Trophoblast cell (in vitro differentiated cells and primary cell): ENCODE data around the gene HINT2.

Experiments
- DNase-seq, 2 donors: peaks; one replicate each; pipeline ENCODE4 v3.0.0-alpha.2; 2016
- H2AFZ ChIP-seq: 2 replicates; pipeline ENCODE4 v1.6.1; 2013; ENCODE audit warnings: low read length, moderate library complexity, mild to moderate bottlenecking; ENCODE audit not compliant: insufficient read depth, poor library complexity
- H2AK5ac ChIP-seq: 2 replicates; pipeline ENCODE4 v1.6.1; 2013; ENCODE audit warnings: mild to moderate bottlenecking, low read length
- H2BK120ac ChIP-seq: 2 replicates; pipeline ENCODE4 v1.6.1; 2013; ENCODE audit warnings: low read length, mild to moderate bottlenecking, moderate library complexity; ENCODE audit not compliant: insufficient read depth, poor library complexity
- H2BK12ac ChIP-seq: 2 replicates; pipeline ENCODE4 v1.6.1; 2013; ENCODE audit warnings: mild to moderate bottlenecking, low read length, moderate library complexity
- H2BK5ac ChIP-seq: 2 replicates; pipeline ENCODE4 v1.6.1; 2013; ENCODE audit warnings: low read length, low read depth, moderate library complexity, mild to moderate bottlenecking; ENCODE audit not compliant: poor library complexity
- H3K14ac ChIP-seq: 2 replicates; pipeline ENCODE4 v1.6.1; 2013; ENCODE audit warnings: mild to moderate bottlenecking, low read length
- H3K18ac ChIP-seq: 2 replicates; pipeline ENCODE4 v1.6.1; 2013; ENCODE audit warnings: mild to moderate bottlenecking, low read length
- H3K23ac ChIP-seq: 2 replicates; pipeline ENCODE4 v1.6.1; 2013; ENCODE audit warnings: low read length
- H3K27ac ChIP-seq: 2 replicates; pipeline ENCODE4 v1.5.1; 2013; ENCODE audit warnings: low read depth, mild to moderate bottlenecking, inconsistent platforms, low read length, moderate library complexity
- H3K27me3 ChIP-seq: 2 replicates; pipeline ENCODE4 v1.6.1; 2013; ENCODE audit warnings: inconsistent platforms, mild to moderate bottlenecking, low read length, moderate library complexity; ENCODE audit not compliant: insufficient read depth
- H3K36me3 ChIP-seq, 2 experiments: 1 replicate in 1 of 2; 2 replicates in 1 of 2; pipeline ENCODE4 v1.6.1; 2013; ENCODE audit warnings: low read length in 2 of 2, mild to moderate bottlenecking in 2 of 2, moderate library complexity in 1 of 2; ENCODE audit not compliant: insufficient read depth in 2 of 2, control insufficient read depth in 1 of 2
- H3K4ac ChIP-seq: 2 replicates; pipeline ENCODE4 v1.6.1; 2013; ENCODE audit warnings: low read depth, mild to moderate bottlenecking, low read length, moderate library complexity
- H3K4me1 ChIP-seq, 2 experiments: 1 replicate in 1 of 2; 2 replicates in 1 of 2; pipeline ENCODE4 v1.6.1; 2013; ENCODE audit warnings: low read length in 2 of 2, mild to moderate bottlenecking in 2 of 2, moderate library complexity in 1 of 2; ENCODE audit not compliant: insufficient read depth in 2 of 2, control insufficient read depth in 1 of 2
- H3K4me2 ChIP-seq: 2 replicates; pipeline ENCODE4 v1.6.1; 2013; ENCODE audit warnings: inconsistent platforms, mild to moderate bottlenecking, low read length, moderate library complexity
- H3K4me3 ChIP-seq: 2 replicates; pipeline ENCODE4 v1.5.1; 2013; ENCODE audit warnings: mild to moderate bottlenecking, low read depth, low read length, inconsistent platforms
- H3K79me1 ChIP-seq: one replicate; pipeline ENCODE4 v1.6.1; 2013; ENCODE audit warnings: low read length
- H3K79me2 ChIP-seq: 2 replicates; pipeline ENCODE4 v1.6.1; 2013; ENCODE audit warnings: low read length, mild to moderate bottlenecking; ENCODE audit not compliant: control insufficient read depth, insufficient read depth, poor library complexity
- H3K9ac ChIP-seq: 2 replicates; pipeline ENCODE4 v1.6.1; 2013; ENCODE audit warnings: mild to moderate bottlenecking, low read length
- H3K9me3 ChIP-seq: 2 replicates; pipeline ENCODE4 v1.6.1; 2013; ENCODE audit warnings: low read depth, mild to moderate bottlenecking, control low read depth, inconsistent platforms, low read length; ENCODE audit not compliant: insufficient read depth
- H4K12ac ChIP-seq: 2 replicates; pipeline ENCODE4 v1.6.1; 2013; ENCODE audit warnings: low read depth, mild to moderate bottlenecking, low read length, moderate library complexity
- H4K8ac ChIP-seq: 2 replicates; pipeline ENCODE4 v1.6.1; 2013; ENCODE audit warnings: low read depth, mild to moderate bottlenecking, low read length, moderate library complexity
- H4K91ac ChIP-seq: one replicate; pipeline ENCODE4 v1.6.1; 2013; ENCODE audit warnings: low read depth, mild to moderate bottlenecking, low read length, moderate library complexity
- WGBS: extraction: QIAGEN DNeasy Blood & Tissue Kit; methylation state at CpG from one replicate; pipeline ENCODE4 v1.1.7; 2013; ENCODE audit warnings: missing lambda C conversion rate; ENCODE audit not compliant: insufficient read length, insufficient coverage; ENCODE audit errors: extremely low coverage; 5-methylcytosine and 5-hydroxymethylcytosine counted together

HINT2 gene

GRCh38 chr9:35828716-35829083 is 13.9 kb upstream of the HINT2 start, which contains the start of gene FAM221B:
FAM221B (minus strand) TSS chr9:35828732; CDS start chr9:35826161, 2,571 bp downstream.
- Histone ChIP-seq H3K27me3 (no peaks in the 10 kb centered on the region), H2AK5ac (peak within 1 kb of the TSS; percentile 44), H3K9me3 (no peaks in the 10 kb centered on the region), H3K79me1 (peaks cover 4% of the 10 kb centered on the region), H3K23ac (no peak within 1 kb of the TSS), H3K27ac (no peak within 1 kb of the TSS), H3K4me2 (peak within 1 kb of the TSS; percentile 99), H4K8ac (peak within 1 kb of the TSS; percentile 97), H3K4me3 (peak within 1 kb of the TSS; percentile 81), H3K14ac (peak within 1 kb of the TSS; percentile 90), H4K91ac (peak within 1 kb of the TSS; percentile 48), H3K79me2 (peaks cover 3% of the 10 kb centered on the region), H2BK120ac (peak within 1 kb of the TSS; percentile 46), H3K4ac (peak within 1 kb of the TSS; percentile 73), H3K36me3 (no peaks in the 10 kb centered on the region), H3K9ac (peak within 1 kb of the TSS; percentile 90), H2BK12ac (peak within 1 kb of the TSS; percentile 20), H3K4me1 (peaks cover 22 to 27% of the 10 kb centered on the region in 2 experiments), H4K12ac (peak within 1 kb of the TSS; percentile 67), H3K18ac (peak within 1 kb of the TSS; percentile 69), H2AFZ (peak within 1 kb of the TSS; percentile 94), H2BK5ac (peak within 1 kb of the TSS; percentile 44)
- no CpG with 5 or more reads among the region's 21 CpGs for WGBS
- peak in 1 of 2 donors; percentile 10 for DNase-seq

- no peak overlapping the region for H2BK120ac ChIP-seq
- H4K12ac ChIP-seq, result no peak overlapping the region
- WGBS, result no CpG with 5 or more reads among the region's 3 CpGs
Observed at GRCh38 chr9:35827486-35827885, 12.6 kb upstream of the HINT2 start.

DNA sequence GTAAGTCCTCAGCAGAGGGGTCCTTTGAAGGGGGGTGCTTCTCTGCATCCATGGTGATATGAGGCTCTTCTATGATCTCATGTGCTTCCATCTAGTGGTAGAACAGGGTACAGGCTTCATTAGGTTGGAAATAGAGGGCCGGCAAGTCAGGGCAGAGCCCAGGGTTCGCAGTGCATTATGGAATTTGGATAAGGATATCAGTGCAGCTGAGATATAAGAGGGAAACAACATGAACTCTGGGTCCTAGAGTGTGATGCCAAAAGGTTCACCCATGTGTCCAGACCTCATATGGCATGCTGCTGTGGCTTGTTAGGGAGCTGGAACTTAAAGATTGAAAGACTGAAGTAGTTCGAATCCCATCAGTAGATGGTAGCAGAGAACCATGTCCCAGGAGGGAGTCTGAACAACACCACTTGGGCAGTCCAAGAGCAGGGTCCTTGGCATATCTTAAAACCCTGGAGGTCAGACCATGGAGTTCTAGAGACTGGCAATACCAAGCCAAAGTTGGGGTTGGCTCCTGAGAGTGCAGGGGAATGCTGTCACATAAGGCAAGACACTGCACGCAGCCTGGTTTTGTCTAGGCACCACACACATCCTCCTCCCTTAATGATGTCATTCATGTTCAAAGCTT is 11.3 kb upstream of the HINT2 start:
- Histone ChIP-seq H3K4me1 (peaks cover 10 to 11% of the 10 kb centered on the region in 2 experiments), H3K9ac (no peak overlapping the region), H3K4ac (no peak overlapping the region), H3K4me3 (no peak overlapping the region), H3K79me1 (peaks cover 4% of the 10 kb centered on the region), H2AK5ac (no peak overlapping the region), H3K23ac (no peak overlapping the region), H4K8ac (peak overlapping the region; percentile 31), H3K36me3 (no peaks in the 10 kb centered on the region), H2BK5ac (no peak overlapping the region), H3K14ac (no peak overlapping the region), H2BK120ac (peak overlapping the region; percentile 21), H4K91ac (no peak overlapping the region), H3K79me2 (peaks cover 3% of the 10 kb centered on the region), H4K12ac (no peak overlapping the region), H2AFZ (peak overlapping the region; percentile 46), H3K4me2 (no peak overlapping the region), H3K18ac (no peak overlapping the region), H3K9me3 (no peaks in the 10 kb centered on the region), H3K27ac (no peak overlapping the region), H2BK12ac (peak overlapping the region; percentile 19), H3K27me3 (no peaks in the 10 kb centered on the region)
- DNase-seq, result peak in 1 of 2 donors; percentile 74
- no CpG with 5 or more reads among the region's 4 CpGs for WGBS

More at GRCh38 chr9:35827486-35827885, 12.6 kb upstream of the HINT2 start:
- no peak overlapping the region for H3K4ac ChIP-seq
- H3K79me2 ChIP-seq, result peaks cover 3% of the 10 kb centered on the region
- no peak overlapping the region for H2BK12ac ChIP-seq
- no peak overlapping the region for H3K23ac ChIP-seq
- H3K36me3 ChIP-seq, result no peaks in the 10 kb centered on the region
- H3K18ac ChIP-seq, result no peak overlapping the region
- no peaks in the 10 kb centered on the region for H3K27me3 ChIP-seq
- H4K91ac ChIP-seq, result no peak overlapping the region
- peaks cover 11 to 15% of the 10 kb centered on the region in 2 experiments for H3K4me1 ChIP-seq
- no peak overlapping the region for H4K8ac ChIP-seq
- no peak overlapping the region for H3K4me3 ChIP-seq
- H3K14ac ChIP-seq, result no peak overlapping the region
- H2AFZ ChIP-seq, result no peak overlapping the region
- H2AK5ac ChIP-seq, result no peak overlapping the region
- H3K79me1 ChIP-seq, result peaks cover 4% of the 10 kb centered on the region
- H3K9ac ChIP-seq, result no peak overlapping the region
- no peak for DNase-seq
- H3K9me3 ChIP-seq, result no peaks in the 10 kb centered on the region
- no peak overlapping the region for H3K4me2 ChIP-seq
- H2BK5ac ChIP-seq, result no peak overlapping the region
- H3K27ac ChIP-seq, result no peak overlapping the region

DNA sequence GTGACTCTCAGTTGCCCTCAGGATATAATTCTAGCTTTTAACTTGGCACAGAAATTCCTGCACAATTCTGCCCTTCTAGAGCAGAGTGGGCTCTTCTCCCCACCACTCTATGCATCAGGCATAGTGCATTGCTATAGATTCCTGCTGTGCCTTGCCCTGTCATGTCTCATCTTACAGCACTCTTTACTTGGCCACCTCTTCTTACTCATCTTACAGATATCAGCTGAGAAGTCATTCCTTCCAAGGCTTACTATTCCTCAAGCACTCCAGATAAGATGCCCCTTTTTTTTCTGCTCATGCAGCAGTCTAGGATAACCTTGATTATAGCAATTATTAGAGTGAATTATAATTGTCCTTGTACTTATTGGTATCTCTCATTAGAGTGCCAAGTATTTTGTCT is 8.1 kb upstream of the HINT2 start:
- no peaks in the 10 kb centered on the region for H3K36me3 ChIP-seq
- H3K4me2 ChIP-seq, result no peak overlapping the region
- no peaks in the 10 kb centered on the region for H3K4me1 ChIP-seq
- no peak overlapping the region for H3K9ac ChIP-seq
- H2BK12ac ChIP-seq, result no peak overlapping the region
- H3K79me2 ChIP-seq, result no peaks in the 10 kb centered on the region
- H3K23ac ChIP-seq, result no peak overlapping the region
- no peak overlapping the region for H2AFZ ChIP-seq
- H3K9me3 ChIP-seq, result no peaks in the 10 kb centered on the region
- H3K4ac ChIP-seq, result no peak overlapping the region
- H4K91ac ChIP-seq, result no peak overlapping the region
- H3K27me3 ChIP-seq, result no peaks in the 10 kb centered on the region
- no peak overlapping the region for H2BK5ac ChIP-seq
- H3K4me3 ChIP-seq, result no peak overlapping the region
- H2AK5ac ChIP-seq, result no peak overlapping the region
- no peak overlapping the region for H4K12ac ChIP-seq
- no peak overlapping the region for H2BK120ac ChIP-seq
- no peaks in the 10 kb centered on the region for H3K79me1 ChIP-seq
- H3K27ac ChIP-seq, result no peak overlapping the region
- H3K14ac ChIP-seq, result no peak overlapping the region
- H3K18ac ChIP-seq, result no peak overlapping the region
- H4K8ac ChIP-seq, result no peak overlapping the region
- no peak for DNase-seq
